ENCODE measurements around the gene MTARC1. TPM values are rescaled to one million over a fixed set of nuclear protein-coding genes. Genes with fewer than 3 reads are reported as not detected.

MTARC1 gene
- 7.8 and 9.6 TPM in 2 replicates for polyA plus RNA-seq

DNA sequence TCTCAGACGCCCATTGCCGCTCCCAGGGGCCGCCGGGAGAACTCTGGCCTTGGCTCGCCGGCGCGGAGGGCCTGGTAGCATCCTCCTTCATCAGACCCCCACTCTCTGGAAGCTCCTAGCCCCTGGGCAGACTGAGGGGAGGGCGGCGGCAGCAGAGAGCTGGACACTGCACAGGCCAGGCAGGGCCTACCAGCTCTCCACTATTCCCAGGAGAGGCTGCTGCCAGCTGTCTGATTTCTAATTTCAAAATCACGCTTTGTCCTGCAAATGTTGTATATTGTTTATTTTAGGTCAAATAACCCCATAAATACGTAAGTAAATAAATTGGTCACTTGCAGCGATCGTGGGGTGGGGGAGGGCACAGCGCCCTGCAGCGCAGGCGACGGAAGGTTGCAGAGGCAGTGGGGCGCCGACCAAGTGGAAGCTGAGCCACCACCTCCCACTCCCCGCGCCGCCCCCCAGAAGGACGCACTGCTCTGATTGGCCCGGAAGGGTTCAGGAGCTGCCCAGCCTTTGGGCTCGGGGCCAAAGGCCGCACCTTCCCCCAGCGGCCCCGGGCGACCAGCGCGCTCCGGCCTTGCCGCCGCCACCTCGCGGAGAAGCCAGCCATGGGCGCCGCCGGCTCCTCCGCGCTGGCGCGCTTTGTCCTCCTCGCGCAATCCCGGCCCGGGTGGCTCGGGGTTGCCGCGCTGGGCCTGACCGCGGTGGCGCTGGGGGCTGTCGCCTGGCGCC is at the start of gene MTARC1:
TSS of gene MTARC1 (plus strand) at position 577 of the 732 bp plus-strand sequence. CDS start at position 609, 32 bp downstream.

DNA sequence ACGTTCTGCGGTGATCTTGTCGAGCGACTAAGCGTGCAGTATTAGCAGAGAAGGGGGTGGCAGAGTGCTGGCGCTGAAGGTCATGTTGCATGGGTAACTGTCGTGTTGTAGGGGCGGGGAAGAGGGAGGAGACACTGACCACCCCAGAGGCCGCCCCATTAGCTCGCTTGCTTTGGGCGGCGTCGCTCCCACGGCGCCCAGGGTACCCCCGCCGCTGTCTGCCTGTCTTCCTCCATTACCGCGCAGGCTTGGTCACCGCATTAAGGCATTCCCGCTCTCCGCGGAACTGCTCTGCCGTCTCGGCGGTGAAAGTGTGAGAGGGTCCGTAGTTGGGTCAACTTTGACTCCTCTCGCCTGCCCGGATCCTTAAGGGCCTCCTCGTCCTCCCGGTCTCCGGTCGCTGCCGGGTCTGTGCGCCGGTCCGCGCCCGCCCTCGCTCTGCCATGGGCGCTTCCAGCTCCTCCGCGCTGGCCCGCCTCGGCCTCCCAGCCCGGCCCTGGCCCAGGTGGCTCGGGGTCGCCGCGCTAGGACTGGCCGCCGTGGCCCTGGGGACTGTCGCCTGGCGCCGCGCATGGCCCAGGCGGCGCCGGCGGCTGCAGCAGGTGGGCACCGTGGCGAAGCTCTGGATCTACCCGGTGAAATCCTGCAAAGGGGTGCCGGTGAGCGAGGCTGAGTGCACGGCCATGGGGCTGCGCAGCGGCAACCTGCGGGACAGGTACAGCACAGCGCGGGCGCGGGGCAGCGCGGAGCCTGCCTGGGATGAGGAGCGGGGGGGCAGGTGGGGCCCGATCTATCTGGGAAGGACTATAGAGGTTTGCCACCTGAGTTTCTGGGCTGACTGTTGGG is 38.4 kb upstream of the MTARC1 start, which contains the start of gene MTARC2:
TSS of gene MTARC2 (plus strand) at position 234 of the 846 bp plus-strand sequence. CDS start at position 444, 210 bp downstream.

Other genes starting within 250 kb of the MTARC1 start
- 7.4 and 9.8 TPM in 2 replicates for gene C1orf115, start 96.5 kb upstream of the MTARC1 start, polyA plus RNA-seq
- gene MTARC2, start 38.6 kb upstream of the MTARC1 start, polyA plus RNA-seq: 4.8 and 5.8 TPM in 2 replicates
- 0.17 TPM in 1 of 2 replicates, not detected in the other for gene HLX, start 92.5 kb downstream of the MTARC1 start, polyA plus RNA-seq